Ishikawa (cell line): ENCODE data around the gene RNH1.

Experiments used
- CEBPB ChIP-seq: IDR thresholded peaks from 2 replicates; pipeline ENCODE4 v1.6.1; 2012
- CREB1 ChIP-seq: IDR thresholded peaks from 2 replicates; pipeline ENCODE4 v1.6.1; 2012; ENCODE audit warnings: low read depth
- EGR1 ChIP-seq: IDR thresholded peaks from 2 replicates; pipeline ENCODE4 v1.6.1; 2012
- EP300 ChIP-seq: IDR thresholded peaks from 2 replicates; pipeline ENCODE4 v1.6.1; 2012; ENCODE audit warnings: borderline replicate concordance
- FOXM1 ChIP-seq: IDR thresholded peaks from 2 replicates; pipeline ENCODE4 v1.6.1; 2012; ENCODE audit warnings: low read depth, borderline replicate concordance
- MAX ChIP-seq: IDR thresholded peaks from 2 replicates; pipeline ENCODE4 v1.6.1; 2012
- NFIC ChIP-seq: IDR thresholded peaks from 2 replicates; pipeline ENCODE4 v1.6.1; 2012
- RAD21 ChIP-seq: IDR thresholded peaks from 2 replicates; pipeline ENCODE4 v1.6.1; 2012; ENCODE audit warnings: low read depth
- REST ChIP-seq: IDR thresholded peaks from 2 replicates; pipeline ENCODE4 v1.6.1; 2012; ENCODE audit warnings: low read depth, mild to moderate bottlenecking
- TAF1 ChIP-seq: IDR thresholded peaks from 2 replicates; pipeline ENCODE4 v1.6.1; 2012; ENCODE audit warnings: low read depth, mild to moderate bottlenecking
- TCF12 ChIP-seq: IDR thresholded peaks from 2 replicates; pipeline ENCODE4 v1.6.1; 2012; ENCODE audit warnings: low read depth
- TEAD4 ChIP-seq: IDR thresholded peaks from 2 replicates; pipeline ENCODE4 v1.6.1; 2012
- YY1 ChIP-seq: IDR thresholded peaks from 2 replicates; pipeline ENCODE4 v1.6.1; 2012; ENCODE audit warnings: low read depth
- ZBTB7A ChIP-seq: IDR thresholded peaks from 2 replicates; pipeline ENCODE4 v1.6.1; 2012; ENCODE audit warnings: low read depth
- TF ChIP-seq, protein P1 (sequence below): IDR thresholded peaks from 2 replicates; pipeline ENCODE4 v1.6.1; 2012

Gene RNH1

DNA sequence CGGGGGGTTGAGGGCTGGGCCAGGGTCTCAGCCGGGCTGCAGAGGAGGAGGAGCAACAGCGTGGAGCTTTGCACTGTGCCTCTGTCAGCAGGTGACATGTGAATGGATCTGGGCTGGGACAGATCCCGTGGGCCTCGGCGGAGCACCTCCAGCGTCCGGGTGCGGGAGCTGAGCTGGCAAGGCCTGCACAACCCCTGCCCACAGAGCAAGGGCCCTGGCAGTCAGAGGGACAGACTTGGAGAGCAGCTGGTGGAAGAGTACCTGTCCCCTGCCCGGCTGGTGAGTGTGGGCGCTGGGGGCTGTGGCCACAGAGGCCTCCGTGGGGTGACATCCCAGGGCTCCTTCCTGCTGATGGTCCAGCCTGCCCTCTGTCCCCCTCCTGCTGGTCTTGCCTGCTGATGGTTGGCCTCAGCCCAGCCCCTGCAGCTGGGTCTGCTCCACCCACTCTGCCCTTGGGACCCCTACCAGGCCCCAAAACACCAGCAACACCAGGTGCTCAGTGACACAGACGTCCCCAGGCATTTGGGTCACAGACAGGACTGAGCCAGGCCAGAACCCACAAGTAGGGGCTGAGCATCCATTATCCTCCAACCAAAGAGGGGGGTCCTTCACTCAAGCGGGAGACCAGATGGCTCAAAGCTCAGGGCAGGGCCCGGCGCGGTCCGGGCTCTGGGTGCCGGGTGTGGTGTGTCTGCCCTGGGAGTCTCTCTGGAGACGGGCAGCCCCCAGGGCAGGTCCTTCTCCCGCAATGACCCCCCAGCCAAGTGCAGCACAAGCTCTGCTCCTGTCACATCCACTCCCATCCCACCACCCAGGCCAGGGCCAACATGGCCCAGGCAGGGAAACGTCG, 33.8 kb upstream of the RNH1 start:
- TF ChIP-seq RAD21 = no peak
- TF ChIP-seq CEBPB = no peak
- TF ChIP-seq FOXM1 = no peak
- TF ChIP-seq EP300 = no peak
- TF ChIP-seq TCF12 = no peak
- TF ChIP-seq NFIC = no peak
- TF ChIP-seq ZBTB7A = no peak
- no peak for TF ChIP-seq TAF1
- TF ChIP-seq YY1 = no peak
- no peak for TF ChIP-seq REST
- TF ChIP-seq MAX = no peak
- TF ChIP-seq EGR1 = no peak
- TF ChIP-seq, protein P1, sequence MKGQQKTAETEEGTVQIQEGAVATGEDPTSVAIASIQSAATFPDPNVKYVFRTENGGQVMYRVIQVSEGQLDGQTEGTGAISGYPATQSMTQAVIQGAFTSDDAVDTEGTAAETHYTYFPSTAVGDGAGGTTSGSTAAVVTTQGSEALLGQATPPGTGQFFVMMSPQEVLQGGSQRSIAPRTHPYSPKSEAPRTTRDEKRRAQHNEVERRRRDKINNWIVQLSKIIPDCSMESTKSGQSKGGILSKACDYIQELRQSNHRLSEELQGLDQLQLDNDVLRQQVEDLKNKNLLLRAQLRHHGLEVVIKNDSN = no peak
- no peak for TF ChIP-seq CREB1
- TF ChIP-seq TEAD4 = no peak

DNA sequence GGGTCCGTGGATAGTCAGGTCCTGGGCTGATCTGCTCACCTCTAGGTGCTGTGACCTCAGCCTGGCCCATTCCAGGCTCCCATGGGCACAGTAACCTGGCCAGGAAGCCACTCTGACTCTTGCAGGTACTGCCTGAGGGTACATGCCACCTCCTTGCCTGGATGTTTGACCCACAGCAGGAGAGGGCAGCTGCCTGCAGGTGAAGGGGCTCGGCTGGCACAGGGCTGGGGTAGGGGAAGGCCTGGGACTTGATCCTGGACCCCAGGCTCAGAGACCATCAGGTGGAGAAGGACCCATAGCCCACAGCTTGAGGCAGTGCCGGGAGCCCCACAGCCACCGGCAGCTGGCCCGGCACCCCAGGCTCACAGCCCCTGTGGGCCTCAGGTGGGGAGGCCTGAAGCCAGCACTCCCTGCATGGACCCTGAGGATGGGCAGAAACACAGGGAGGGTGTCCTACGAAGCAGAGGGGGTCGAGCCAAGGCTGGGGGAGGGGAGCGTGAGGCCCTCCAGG, 33.0 kb upstream of the RNH1 start:
- TF ChIP-seq FOXM1 (no peak), REST (no peak), NFIC (no peak)

GRCh38 chr11:538431-539051, 31.5 kb upstream of the RNH1 start:
- TF ChIP-seq CREB1 (no peak), REST (no peak), ZBTB7A (no peak), TCF12 (no peak), FOXM1 (no peak), TAF1 (no peak), RAD21 (no peak), TEAD4 (no peak), YY1 (no peak), MAX (no peak), EGR1 (no peak), CEBPB (no peak), EP300 (no peak), NFIC (no peak)
- TF ChIP-seq, protein P1 = no peak
